Head of caudate nucleus (tissue), 42 donors: Measurements from ENCODE around the gene SIM1.

Experiments used
- DNase-seq, 42 donors: peaks; one replicate each; pipeline versions ENCODE4 v3.0.0 to v3.0.0-alpha.2; 2020 to 2021; ENCODE audit warnings: mixed read lengths in 7 of 42
- intact Hi-C: fragments of 100-400 bp; cut with DNase I; formaldehyde crosslinking; loops from one replicate; pipeline ENCODE4 v1.15.0; 2022

SIM1 gene

DNA sequence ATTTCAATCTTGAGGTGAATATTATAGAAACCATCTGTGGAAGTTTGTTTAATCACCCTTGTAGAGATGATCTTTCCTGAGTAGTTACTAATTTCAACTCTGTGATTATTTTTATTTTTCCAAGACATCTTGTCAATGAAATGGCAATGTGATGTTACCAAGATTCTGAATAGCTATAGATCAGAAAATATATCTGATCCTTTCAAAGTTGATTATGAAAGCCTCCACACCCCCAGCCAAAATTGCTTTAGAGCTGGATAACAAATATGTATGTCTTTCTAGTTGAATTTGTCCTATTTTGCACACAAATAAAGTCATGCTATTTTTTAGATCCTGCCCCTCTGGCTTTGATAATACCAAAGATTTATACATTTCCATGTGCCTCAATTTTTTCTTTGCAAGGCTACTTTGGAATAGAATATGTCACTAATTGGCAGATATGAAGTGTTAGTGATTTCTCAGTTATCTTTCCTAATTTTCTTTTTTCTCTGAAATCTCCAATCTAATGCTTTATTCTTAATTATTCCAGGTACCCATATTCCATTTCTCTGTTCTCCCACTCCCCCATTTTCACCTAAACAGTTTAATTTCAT, 5.0 kb downstream of the SIM1 start:
- intact Hi-C loops, result loop anchor here (10.0 kb wide), 1 partner anchor 865 kb away; no protein-coding TSS in a partner anchor

DNA sequence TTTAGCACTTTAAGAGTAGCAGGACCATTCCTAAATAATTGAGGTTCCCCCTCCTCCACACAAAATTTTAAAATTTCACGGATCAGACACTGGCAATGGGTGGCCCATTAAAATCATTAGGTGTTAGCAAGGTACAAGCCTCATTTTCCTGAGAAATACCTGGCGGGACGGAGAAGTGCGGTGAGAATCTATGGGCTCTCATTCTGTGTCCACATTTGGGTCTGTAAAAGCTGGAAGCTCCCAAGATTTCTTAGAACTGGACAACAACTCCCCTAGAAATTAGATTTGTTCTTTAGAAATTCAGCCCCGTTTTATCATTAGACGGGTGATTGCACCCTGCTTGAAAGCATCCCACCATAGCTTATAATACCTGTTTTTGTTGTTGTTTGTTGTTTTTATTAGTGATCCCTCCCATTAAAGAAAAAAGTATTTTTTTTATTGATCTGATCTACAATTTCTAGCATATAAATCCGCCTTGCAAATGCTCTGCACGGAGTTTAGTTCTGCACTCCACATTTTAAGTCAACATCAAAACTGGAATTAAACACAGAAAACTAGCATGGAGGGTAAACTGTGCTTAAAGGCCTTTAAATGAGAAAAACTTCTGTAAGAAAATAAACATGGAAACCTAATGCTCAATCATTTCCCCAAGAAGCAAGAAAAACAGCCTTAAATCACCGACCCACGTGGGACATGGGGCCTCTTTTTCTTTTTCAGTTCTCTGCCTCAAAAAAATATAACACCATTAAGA, 5.7 kb downstream of the SIM1 start:
- intact Hi-C loops, result no loop called here
- DNase-seq, result no peak

More for the DNA sequence above, 5.0 kb downstream of the SIM1 start:
- no peak for DNase-seq

DNA sequence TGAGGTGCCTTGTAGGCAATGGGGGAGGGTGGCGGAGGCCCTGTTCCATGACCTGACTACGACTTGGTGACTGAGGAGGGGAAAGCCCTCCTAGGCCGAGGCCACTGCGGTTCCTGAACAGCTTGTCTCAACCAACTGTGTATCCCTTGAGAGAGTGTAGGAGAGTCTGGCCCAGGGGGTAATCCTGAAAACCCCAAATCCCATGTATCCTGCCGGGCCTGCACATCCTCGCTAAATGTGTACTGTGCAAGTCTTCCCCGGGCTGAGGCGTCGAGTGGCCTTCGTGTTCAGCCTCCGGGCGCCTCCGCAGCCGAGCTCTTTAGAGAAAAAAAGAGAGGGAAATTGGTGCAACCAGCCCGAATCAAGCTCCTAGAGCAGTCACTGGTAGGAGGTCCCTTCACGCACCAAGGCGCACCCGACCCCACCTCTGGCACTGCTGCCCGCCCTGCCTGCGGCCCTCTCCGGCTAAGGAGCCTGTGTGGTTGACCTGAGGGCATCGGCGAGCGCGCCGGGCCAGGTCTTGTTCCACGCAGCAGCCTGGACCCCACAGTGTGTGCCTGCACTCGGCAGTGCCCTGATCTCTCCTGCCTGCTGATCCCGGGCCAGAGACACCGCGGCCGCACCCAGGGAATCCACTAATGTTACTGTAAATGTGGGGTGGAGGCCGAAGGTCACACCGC, 7.3 kb downstream of the SIM1 start:
- no peak for DNase-seq
- intact Hi-C loops, result no loop called here

DNA sequence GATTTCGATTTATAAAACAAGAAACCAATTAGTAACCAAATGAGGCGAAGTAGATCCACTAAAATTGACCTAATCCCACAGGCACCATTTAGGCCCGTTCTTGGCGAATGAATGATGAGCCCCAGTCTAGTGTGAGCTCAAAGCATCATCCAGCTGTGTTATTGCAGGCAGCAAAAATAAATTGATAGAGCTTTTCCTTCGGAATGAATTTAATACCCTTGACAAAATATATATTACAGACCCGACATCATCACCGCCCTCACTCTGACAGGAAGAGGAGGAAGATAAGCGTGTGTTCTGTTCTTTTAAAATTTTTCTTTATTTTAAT, 7.8 kb downstream of the SIM1 start:
- no peak for DNase-seq

DNA sequence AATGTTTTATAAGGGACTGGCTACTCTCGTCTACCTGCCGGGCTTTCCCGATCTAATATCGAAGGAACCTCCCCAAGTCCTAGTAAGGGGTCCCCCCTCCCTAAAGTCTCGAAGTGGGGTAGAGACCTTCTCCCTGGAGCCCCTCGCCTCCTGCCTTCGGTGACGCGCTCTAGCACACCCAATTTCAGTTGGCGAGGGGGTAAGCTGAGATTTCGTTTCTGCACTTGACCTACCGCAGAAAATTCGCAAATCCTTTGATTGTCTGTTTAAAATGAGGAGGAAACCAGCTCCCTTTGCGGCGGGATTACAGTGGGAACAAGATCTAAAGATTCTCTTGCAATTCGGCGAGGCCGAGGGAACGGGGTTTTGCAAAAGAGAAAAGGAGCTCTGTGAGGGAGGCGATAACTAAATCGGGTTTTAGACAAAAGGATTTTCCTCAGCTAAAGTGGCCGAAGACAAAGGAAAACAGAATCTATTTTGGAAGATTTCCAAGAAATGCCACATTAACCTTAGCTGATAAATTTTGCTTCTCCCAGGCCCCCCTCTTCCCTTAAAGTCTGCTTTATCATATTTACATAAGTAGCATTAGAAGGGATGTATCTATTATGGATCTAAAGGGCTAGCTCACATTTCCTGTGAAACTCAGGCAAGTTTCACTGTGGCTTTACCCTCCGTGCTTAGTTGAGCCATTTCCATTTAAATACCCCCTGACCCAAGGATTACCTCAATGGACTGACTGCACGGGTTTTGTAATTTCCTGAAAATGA, 8.4 kb downstream of the SIM1 start:
- intact Hi-C loops, result no loop called here
- DNase-seq, result no peak

More for the DNA sequence above, 7.8 kb downstream of the SIM1 start:
- intact Hi-C loops, result no loop called here

DNA sequence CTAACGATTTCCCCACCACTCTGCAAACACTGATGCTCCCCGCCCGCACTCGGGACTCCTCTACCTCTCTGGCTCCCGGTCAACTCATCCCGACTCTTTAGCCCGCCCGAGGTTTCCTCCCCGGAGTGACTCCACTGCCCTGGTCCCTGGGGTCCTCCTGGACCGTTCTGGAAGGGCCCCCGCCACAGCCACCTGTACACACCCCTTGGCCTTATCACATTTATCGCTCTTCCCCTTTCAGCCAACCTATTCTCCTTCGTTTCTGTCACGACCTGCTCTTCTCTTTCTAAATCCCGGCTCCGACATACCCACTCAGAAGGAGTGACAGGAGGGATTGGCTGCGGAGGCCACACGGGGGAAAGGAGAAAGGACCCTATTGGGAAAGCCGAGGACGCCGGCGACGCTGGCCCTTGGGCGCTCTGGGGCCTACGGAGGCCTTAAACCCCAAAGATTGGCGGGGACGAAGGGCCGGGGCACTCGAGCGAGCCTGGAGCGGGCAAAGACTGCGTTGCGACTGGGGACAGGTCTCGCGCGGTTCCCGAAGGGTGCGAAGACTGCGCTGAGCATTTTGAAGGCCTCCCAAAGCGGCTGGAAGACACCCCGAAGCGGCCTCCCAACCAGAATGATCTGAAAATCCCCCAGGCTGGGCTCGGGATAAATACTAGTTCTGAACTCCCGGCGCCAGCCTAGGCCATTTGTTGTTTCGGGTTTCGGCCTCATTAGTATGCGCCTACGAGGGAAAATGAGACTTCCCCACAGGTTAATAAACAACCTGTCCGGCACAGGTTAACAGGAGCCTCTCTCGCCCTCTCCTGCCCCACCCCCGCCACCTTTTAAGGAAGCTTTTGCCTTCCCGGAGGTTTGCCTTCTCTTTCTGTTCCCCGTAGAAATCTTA, 9.2 kb downstream of the SIM1 start:
- DNase-seq, result no peak
- intact Hi-C loops, result no loop called here

DNA sequence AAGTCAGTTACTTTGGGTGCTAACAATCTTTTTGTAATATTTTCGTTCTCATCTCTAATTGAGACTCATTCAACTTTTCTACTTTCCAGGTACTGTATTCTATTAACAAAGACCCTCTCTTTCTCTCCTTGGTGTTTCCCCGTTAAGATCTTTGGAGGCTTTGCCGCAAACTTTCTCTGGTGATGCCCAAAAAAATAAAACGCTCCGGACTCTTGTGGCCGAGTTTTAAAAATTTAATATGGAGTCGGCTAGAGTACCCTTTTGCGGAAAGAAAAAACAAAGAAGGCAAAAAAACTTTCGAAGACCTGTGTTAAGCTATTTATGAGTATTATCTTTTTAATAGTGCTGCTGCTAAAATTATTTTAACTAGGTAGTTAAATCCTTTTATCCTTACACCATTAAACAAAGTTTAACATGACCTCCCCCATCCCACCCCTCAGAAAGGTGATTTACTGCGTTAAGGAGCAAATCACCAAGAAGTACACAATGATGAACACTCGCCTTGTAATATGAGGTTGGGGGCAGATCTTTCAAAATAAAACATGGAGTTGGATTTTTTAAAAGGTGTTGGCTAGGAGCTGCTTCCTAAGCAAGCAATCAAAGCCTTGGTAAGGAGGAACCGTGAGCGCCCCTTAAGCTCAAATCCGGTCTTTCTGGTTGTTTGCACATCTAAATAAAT, 10.0 kb downstream of the SIM1 start:
- DNase-seq, result no peak
- intact Hi-C loops, result no loop called here

DNA sequence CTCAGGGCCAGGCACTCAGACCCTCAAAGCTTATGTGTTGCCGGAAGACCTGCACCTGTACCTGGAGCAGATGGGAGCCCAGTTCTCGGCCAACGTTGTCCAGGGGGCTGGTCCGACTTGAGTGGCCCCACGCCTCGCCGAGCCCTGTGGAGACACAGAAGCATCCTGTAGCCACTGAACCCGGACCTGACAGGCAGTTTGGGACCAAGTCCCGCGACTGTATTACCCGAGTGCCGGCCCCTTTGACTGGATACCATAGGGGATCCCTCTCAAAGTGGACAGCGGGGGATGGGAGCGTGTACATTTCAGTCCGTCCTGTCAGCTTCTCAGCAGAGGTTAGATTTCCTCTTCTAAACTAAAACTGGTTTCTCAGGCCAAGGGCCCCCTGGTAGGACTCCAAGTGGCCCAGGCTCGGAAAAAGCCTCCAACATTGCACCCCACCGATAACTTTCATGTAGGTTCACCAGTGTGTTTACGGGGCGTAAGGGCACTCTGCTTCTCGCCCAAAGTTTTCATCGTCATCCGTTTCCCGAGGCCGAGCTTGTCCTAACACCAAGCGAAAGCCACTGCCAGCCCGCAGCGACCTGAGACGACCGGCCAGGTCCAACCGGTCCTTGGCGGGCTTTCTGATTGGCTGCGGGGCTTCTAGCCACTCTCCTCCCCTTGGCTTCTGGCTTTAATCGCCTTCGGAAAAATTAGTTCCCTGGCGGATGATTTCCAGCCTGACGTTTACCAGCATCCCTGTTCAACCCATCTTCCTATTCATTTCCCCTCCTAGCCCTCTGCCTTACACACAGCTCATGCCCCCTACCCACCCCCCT, 10.8 kb downstream of the SIM1 start:
- intact Hi-C loops, result no loop called here
- no peak for DNase-seq

DNA sequence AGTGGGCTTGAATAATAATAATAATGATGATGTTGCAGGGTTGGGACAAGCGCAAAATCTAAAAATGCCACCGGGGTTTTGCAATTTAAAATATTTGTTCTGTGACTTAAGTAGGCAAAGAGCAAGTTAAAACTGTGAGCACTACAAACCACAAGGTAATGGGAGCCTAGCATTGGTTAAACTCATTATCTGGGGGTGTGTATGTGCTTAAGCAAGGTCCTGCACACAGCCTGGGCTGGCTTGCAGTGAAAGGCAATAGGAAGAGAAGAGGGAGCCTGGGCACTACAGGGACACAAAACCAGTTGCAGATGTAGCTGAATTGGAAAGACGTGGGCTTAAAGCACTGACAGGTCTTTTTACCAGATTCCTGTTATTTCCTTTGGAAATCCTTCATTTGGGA, 11.7 kb downstream of the SIM1 start:
- DNase-seq, result no peak
- intact Hi-C loops, result no loop called here

DNA sequence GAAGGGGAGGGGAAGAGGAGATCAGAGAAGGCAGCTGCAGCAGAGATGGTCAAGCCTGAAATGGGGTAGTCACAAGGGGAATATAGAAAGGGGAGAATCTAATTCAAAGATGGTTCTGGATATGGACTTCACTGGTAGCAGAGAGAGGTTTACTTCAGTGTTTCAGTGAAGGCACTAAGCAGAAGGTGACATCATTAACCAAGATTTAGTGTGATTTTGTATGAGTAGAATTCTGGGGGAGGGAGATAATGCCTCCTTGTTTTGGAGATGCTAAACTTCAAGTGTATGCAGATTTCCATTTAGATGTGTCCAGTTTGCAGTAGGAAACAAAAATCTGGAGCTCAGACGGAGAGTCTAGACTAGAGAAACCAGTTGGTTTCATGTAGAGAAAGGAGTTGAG, 13.1 kb downstream of the SIM1 start:
- no peak for DNase-seq
- intact Hi-C loops, result no loop called here

DNA sequence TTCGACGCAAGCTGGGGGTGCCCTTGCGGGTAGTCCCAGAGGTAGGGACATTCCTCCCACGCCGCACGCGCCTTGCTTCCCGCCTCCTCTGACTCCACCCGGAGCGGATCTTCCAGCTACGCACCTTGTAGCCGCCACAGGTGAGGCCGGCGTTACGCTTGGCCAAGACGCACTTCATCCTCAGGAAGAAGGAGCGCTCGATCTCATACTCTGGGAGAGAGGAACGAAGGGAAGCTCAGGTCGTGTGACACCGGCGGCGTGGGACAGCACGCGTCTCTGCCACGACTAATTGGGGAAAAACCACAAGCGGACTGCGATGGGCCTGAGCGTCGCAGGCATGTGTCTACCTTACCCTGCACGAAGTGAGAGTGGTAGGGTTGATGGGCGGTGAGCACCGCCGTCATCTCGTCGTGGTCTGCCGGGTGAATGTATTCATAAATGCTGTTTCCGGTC, 15.5 kb downstream of the SIM1 start:
- intact Hi-C loops, result no loop called here
- no peak for DNase-seq

DNA sequence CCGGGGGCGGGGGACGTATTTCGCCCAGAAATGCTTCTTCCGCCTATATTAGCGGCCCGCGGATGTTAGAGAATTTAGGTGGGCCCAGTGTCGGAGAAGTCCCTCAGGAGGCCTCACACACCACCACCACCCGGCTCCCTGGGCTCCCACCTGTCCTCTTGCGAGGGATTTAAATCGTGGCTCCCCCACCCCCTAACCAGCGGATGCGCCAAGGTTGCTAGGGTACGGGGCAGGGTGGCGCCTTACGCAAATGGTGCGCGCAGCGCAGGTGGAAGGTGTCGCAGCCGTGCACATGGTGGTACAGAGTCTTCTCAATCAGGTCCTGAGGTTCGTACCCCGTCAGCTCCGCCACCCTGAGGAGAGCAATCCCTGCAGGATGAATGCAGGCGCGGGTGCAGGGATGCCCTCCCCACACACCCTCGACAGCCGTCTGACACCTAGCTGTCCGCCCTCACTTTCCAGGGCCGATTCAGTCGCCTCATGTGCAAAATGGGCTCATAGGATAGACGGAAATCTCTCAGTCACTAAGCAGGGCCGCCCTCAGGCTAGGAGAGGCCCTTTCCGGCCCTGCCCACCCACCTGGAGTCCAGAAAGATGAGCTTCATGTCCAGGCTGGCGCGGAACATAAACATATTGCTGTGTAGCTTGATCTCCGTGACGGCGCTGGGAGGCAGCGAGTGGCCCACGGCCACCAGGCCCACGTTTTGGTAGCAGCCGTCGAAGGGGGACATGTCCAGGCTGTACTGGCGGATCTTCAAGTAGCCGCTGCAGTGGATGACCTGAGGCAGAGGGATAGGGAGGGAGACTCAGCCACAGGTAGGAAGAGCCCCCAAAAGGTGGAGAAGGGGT, 16.6 kb downstream of the SIM1 start:
- intact Hi-C loops, result no loop called here
- no peak for DNase-seq

DNA sequence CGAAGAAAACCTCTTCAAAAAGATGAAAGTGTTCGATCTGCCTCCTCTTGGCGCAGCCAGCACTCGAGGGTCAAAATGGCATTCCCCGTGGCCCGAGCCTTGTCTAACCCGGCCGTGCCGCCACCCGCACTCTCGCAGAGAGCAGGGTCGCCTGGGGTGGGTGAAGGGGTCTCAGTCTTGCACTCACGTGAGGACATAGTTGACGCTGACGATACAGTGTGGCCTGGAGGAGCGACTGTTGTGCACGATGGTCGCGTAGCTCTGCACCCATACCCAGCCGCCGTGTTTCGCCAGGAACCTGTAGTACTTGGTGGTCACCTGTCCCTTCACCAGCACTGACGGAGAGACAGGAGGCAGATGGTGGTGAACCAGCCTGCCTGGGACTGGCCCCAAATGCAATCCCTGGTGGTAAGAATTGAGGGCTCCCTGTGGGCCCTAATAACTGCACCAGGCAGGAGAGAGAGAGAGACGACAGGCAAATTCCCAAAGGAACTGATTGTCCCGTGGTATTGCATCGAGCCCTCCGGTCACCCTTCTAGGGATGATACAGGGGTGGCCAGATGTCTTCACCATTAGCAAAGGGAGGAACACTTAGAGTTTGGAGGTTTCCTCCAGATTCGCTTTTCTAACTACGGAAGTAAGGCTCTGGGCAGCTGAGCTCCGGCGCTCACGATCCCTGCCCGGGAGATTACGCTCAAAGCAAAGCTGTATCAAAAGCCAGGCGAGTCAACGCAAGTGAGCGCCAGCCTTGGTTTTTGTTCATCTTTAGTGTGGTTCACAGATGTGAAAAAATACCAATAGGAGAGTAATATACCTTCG, 17.4 kb downstream of the SIM1 start:
- intact Hi-C loops, result no loop called here
- no peak for DNase-seq

DNA sequence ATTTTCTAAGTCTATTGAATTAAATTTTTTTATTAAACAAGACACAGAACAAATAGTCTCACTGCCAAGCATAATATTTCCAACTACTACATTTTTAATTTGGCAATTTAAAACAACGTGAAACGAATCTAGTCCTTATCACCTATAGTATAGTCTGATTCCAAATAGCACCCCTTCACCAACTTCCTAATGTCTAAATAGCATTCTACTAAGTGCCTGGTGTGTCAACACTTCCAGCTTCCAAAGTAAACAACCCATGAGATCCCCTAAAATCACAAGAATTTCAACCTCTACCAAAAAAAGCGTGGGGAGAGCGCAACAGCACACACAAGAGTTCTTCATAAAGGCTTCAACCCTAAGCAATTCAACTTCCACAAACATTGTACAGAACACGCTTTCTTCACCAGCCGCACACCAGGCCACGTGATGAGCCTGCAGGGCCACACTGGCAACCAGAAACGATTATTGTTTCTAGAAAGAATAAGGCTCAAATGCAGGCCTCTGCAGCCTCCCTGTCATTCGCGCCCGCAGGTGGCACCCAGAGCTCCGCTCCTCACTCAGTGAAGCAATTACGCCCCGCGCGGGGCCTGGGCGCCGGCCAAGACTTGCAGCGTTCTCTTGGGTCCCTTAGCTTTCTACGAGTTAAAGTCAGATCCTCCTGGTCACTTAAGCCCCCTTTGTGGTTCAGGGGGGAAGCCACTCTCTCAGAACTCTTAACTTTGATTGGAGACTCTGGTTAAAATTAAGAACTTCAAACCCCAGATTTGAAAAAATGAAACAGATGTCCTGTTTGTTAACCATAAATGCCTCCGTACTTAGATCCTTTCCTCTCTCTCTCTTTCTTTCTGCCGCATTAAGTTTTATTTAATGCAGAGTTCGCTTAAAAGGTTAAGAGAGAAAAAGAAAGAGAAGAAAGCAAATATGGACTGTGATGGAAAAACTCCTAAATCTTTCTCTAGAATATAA, 18.3 kb downstream of the SIM1 start:
- DNase-seq, result no peak
- intact Hi-C loops, result no loop called here

DNA sequence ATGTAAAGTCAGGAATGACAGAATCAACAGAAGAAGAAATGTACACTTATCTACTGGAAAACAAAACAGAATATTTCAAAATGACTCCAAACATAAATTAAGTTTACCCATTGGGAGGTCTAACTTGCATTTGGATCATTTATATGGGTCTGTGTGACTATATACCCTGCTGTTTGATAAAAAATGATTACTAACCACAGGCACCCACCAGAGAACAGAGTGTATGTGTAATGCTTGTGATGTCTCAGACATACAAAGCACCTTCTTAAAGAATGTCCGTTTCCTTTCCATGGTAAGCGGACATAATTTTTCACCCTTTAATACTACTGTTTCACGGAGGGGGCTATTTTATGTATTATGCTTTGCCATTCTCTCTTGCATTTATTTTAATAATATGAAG, 19.2 kb downstream of the SIM1 start:
- DNase-seq, result no peak
- intact Hi-C loops, result no loop called here
